Common myeloid progenitor, CD34-positive (primary cell): ENCODE data around the gene ALK.

Experiments used
- CTCF ChIA-PET: fragments of 350-600 bp; sonication (Branson Sonifier 250); formaldehyde crosslinking; loops from one replicate; lab custom pipeline; 2021; ENCODE audit warnings: antibody characterized with exemption; lab: Charles Lee
- POLR2A ChIA-PET: fragments of 350-600 bp; sonication (Branson Sonifier 250); formaldehyde crosslinking; loops from one replicate; lab custom pipeline; 2021; ENCODE audit warnings: antibody characterized with exemption; lab: Charles Lee
- DNase-seq, 3 donors: peaks; one replicate each; pipeline versions ENCODE4 v3.0.0 to v3.0.0-alpha.2; 2013
- H3K27ac ChIP-seq, 2 experiments: 1 replicate in 1 of 2; 2 replicates in 1 of 2; pipeline ENCODE4 v1.7.0; 2013; ENCODE audit warnings: inconsistent platforms in 2 of 2, low read length in 2 of 2, mild to moderate bottlenecking in 2 of 2, low read depth in 1 of 2, moderate library complexity in 1 of 2; ENCODE audit not compliant: severe bottlenecking in 2 of 2, insufficient read depth in 1 of 2, poor library complexity in 1 of 2
- H3K27me3 ChIP-seq, 5 experiments: replicated peaks in 2 of 5; 1 replicate in 3 of 5; 2 replicates in 2 of 5; pipeline versions ENCODE4 v1.6.1 to v1.7.0; 2013; ENCODE audit warnings: low read length in 4 of 5, mild to moderate bottlenecking in 2 of 5, moderate library complexity in 2 of 5, inconsistent platforms in 1 of 5; ENCODE audit not compliant: insufficient read depth in 5 of 5, control insufficient read depth in 4 of 5
- H3K36me3 ChIP-seq, 4 experiments: 1 replicate in 2 of 4; 2 replicates in 2 of 4; pipeline versions ENCODE4 v1.6.1 to v1.7.0; 2013; ENCODE audit warnings: low read length in 3 of 4, control low read depth in 1 of 4, mild to moderate bottlenecking in 1 of 4; ENCODE audit not compliant: control insufficient read depth in 4 of 4, insufficient read depth in 4 of 4
- H3K4me1 ChIP-seq, 4 experiments: 1 replicate in 3 of 4; 2 replicates in 1 of 4; pipeline versions ENCODE4 v1.6.1 to v1.7.1; 2013; ENCODE audit warnings: low read length in 3 of 4, mild to moderate bottlenecking in 3 of 4, control low read depth in 1 of 4, inconsistent platforms in 1 of 4, moderate library complexity in 1 of 4; ENCODE audit not compliant: control insufficient read depth in 4 of 4, insufficient read depth in 4 of 4; ENCODE audit errors: control extremely low read depth in 1 of 4
- H3K4me3 ChIP-seq, 7 experiments: 1 replicate in 4 of 7; 2 replicates in 3 of 7; pipeline versions ENCODE4 v1.5.1 to v1.7.0; 2013; ENCODE audit warnings: mild to moderate bottlenecking in 7 of 7, low read length in 6 of 7, moderate library complexity in 6 of 7, inconsistent platforms in 2 of 7, low read depth in 2 of 7, control low read depth in 1 of 7; ENCODE audit not compliant: insufficient read depth in 4 of 7, control insufficient read depth in 1 of 7; ENCODE audit errors: extremely low read depth in 1 of 7
- H3K9me3 ChIP-seq, 5 experiments: 1 replicate in 4 of 5; 2 replicates in 1 of 5; pipeline versions ENCODE4 v1.6.1 to v1.7.1; 2013; ENCODE audit warnings: low read length in 4 of 5, mild to moderate bottlenecking in 2 of 5, inconsistent platforms in 1 of 5, low read depth in 1 of 5, moderate library complexity in 1 of 5; ENCODE audit not compliant: control insufficient read depth in 4 of 5, insufficient read depth in 2 of 5; ENCODE audit errors: control extremely low read depth in 1 of 5
- WGBS: methylation state at CpG from one replicate; pipeline ENCODE4 v1.1.5; 2013; ENCODE audit not compliant: insufficient coverage; 5-methylcytosine and 5-hydroxymethylcytosine counted together

ALK gene

GRCh38 chr2:29389686-29390085, 531.7 kb downstream of the ALK start:
- no peaks in the 10 kb centered on the region for H3K36me3 ChIP-seq
- H3K4me3 ChIP-seq: no peak overlapping the region
- WGBS: 95% methylated on average over 7 of the region's 7 CpGs
- CTCF ChIA-PET: no interaction called here
- H3K27ac ChIP-seq: no peak overlapping the region
- no peaks in the 10 kb centered on the region for H3K9me3 ChIP-seq
- no peak for DNase-seq
- POLR2A ChIA-PET: no interaction called here
- no peaks in the 10 kb centered on the region for H3K4me1 ChIP-seq
- peaks cover 0 to 2% (median 0%) of the 10 kb centered on the region in 5 experiments for H3K27me3 ChIP-seq

GRCh38 chr2:29388071-29388470, 533.3 kb downstream of the ALK start:
- H3K27me3 ChIP-seq: peaks cover 0 to 2% (median 0%) of the 10 kb centered on the region in 5 experiments
- 100% methylated on average over 2 of the region's 2 CpGs for WGBS
- DNase-seq: no peak
- no peaks in the 10 kb centered on the region for H3K9me3 ChIP-seq
- no peaks in the 10 kb centered on the region for H3K36me3 ChIP-seq
- CTCF ChIA-PET: no interaction called here
- no peaks in the 10 kb centered on the region for H3K4me1 ChIP-seq
- no peak overlapping the region for H3K27ac ChIP-seq
- no peak overlapping the region for H3K4me3 ChIP-seq
- POLR2A ChIA-PET: no interaction called here

DNA sequence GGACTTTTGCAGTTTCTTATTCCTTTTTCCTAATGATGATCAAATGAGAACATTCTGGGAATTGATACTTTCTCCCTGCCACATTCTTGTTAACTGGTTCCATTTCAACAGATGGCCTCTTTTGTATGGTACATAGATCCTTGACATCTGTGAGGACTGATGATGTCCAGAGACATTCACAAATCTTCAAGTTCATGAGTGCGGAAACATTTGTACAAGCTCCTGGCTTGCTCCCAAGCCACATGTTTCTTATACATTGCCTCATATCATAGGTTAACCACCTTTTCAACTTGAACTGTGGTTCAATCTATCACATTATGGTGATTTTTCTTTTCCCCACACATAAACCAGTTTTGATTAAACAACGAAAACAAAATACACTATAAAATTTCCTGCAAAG, 538.9 kb downstream of the ALK start:
- CTCF ChIA-PET: interaction anchor here (1.0 kb wide), 1 partner anchor 8 kb away, joined by 3 read pairs; no protein-coding TSS in a partner anchor
- Histone ChIP-seq H3K27me3 (peaks cover 0 to 2% (median 0%) of the 10 kb centered on the region in 5 experiments), H3K27ac (no peak overlapping the region), H3K4me1 (no peaks in the 10 kb centered on the region), H3K36me3 (no peaks in the 10 kb centered on the region), H3K4me3 (no peak overlapping the region), H3K9me3 (no peaks in the 10 kb centered on the region)
- DNase-seq: peak in 2 of 3 donors; percentile 11 to 41
- POLR2A ChIA-PET: no interaction called here
- WGBS: 78% methylated on average over 1 of the region's 2 CpGs

GRCh38 chr2:29377788-29378187, 543.6 kb downstream of the ALK start:
- CTCF ChIA-PET: no interaction called here
- no peak for DNase-seq
- H3K4me1 ChIP-seq: no peaks in the 10 kb centered on the region
- 90% methylated on average over 1 of the region's 1 CpG for WGBS
- no peaks in the 10 kb centered on the region for H3K27me3 ChIP-seq
- no peaks in the 10 kb centered on the region for H3K9me3 ChIP-seq
- POLR2A ChIA-PET: no interaction called here
- H3K27ac ChIP-seq: no peak overlapping the region
- no peak overlapping the region for H3K4me3 ChIP-seq
- no peaks in the 10 kb centered on the region for H3K36me3 ChIP-seq

DNA sequence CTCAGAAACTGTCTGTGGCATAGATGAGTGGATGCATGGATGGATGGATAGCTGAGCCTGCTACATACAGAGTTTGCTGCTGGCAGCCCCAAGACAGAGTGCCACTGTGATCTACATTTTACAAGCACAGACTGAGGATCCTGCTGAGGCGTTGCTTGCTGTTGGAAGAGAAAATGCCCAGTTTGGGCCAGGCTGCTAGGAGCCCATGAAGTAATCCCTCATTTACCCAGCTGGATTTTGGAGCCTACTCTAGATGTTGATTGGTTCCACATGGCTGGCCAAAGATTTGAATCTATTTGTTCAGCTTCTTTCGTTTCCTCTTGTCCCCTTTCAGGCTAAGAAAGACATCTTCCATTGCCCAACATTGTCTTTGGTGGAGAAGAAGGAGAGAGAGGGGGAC, 544.8 kb downstream of the ALK start:
- WGBS: 100% methylated on average over 1 of the region's 2 CpGs
- Histone ChIP-seq H3K4me1 (no peaks in the 10 kb centered on the region), H3K27ac (no peak overlapping the region), H3K36me3 (no peaks in the 10 kb centered on the region), H3K27me3 (no peaks in the 10 kb centered on the region), H3K4me3 (no peak overlapping the region), H3K9me3 (no peaks in the 10 kb centered on the region)
- ChIA-PET CTCF (no interaction called here), POLR2A (no interaction called here)
- DNase-seq: no peak

- no peaks in the 10 kb centered on the region for H3K9me3 ChIP-seq
- H3K27me3 ChIP-seq: no peaks in the 10 kb centered on the region
- no peaks in the 10 kb centered on the region for H3K36me3 ChIP-seq
- H3K4me3 ChIP-seq: no peak overlapping the region
- DNase-seq: no peak
- H3K4me1 ChIP-seq: no peaks in the 10 kb centered on the region
- no peak overlapping the region for H3K27ac ChIP-seq
- 100% methylated on average over 3 of the region's 3 CpGs for WGBS
- ChIA-PET CTCF (no interaction called here), POLR2A (no interaction called here)
Measured at GRCh38 chr2:29375843-29376242, 545.5 kb downstream of the ALK start.

DNA sequence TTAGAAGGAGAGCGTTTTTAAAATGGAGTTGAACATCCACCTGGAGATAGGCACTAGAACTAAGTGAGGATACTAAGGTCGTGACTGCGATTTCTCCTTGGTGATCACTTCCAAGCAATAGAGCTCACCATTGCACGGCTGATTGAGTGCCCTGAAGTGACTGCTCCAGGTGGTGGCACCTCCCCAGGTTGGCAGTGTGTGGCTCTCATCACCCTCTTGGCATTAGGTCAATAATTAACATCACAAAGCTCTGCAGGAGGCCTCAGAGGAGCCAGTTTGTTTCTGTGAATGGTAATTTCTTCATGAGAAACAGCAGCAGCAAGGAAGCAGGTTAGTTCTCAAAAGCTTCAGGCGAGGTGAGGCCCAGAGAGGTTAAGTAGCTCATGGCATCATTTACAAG, 546.6 kb downstream of the ALK start:
- H3K27me3 ChIP-seq: no peaks in the 10 kb centered on the region
- H3K4me3 ChIP-seq: no peak overlapping the region
- H3K9me3 ChIP-seq: no peaks in the 10 kb centered on the region
- no peak overlapping the region for H3K27ac ChIP-seq
- peaks cover 0 to 6% (median 1%) of the 10 kb centered on the region in 4 experiments for H3K4me1 ChIP-seq
- no peak for DNase-seq
- POLR2A ChIA-PET: no interaction called here
- CTCF ChIA-PET: interaction anchor here (1.4 kb wide), 1 partner anchor 10 kb away, joined by 4 read pairs; no protein-coding TSS in a partner anchor
- WGBS: 96% methylated on average over 4 of the region's 5 CpGs
- H3K36me3 ChIP-seq: no peaks in the 10 kb centered on the region
